HepG2 (cell line): Measurements from ENCODE around the gene TUBB3. TPM values are rescaled to one million over a fixed set of nuclear protein-coding genes. Genes with fewer than 3 reads are reported as not detected.
A peak's percentile ranks its signal among the peaks of the same experiment; 100 is the strongest.

Experiments used
- ARID3A ChIP-seq: IDR thresholded peaks from 2 replicates; pipeline ENCODE4 v1.6.1; 2012; ENCODE audit warnings: low read depth, low read length, improper control_type of control experiment
- FOXK2 ChIP-seq: fragments of 450-650 bp; IDR thresholded peaks from 2 replicates; pipeline ENCODE4 v1.6.1; 2016
- HNF4G ChIP-seq, 2 experiments: sonication (generic) in 1 of 2; formaldehyde crosslinking in 1 of 2; IDR thresholded peaks; 2 replicates each; pipeline versions ENCODE4 v1.4.0 to v1.6.1; 2011 to 2020; ENCODE audit warnings: borderline replicate concordance in 2 of 2, low read depth in 2 of 2, mild to moderate bottlenecking in 2 of 2, low read length in 1 of 2, missing genetic modification reagents in 1 of 2, moderate library complexity in 1 of 2
- HOMEZ ChIP-seq: IDR thresholded peaks from 2 replicates; pipeline ENCODE4 v1.6.1; 2016; ENCODE audit warnings: low read depth
- HOXA5 ChIP-seq: sonication (generic); formaldehyde crosslinking; IDR thresholded peaks from 2 replicates; pipeline ENCODE4 v1.4.0; 2020; ENCODE audit warnings: missing genetic modification reagents
- MED8 ChIP-seq: sonication (generic); formaldehyde crosslinking; IDR thresholded peaks from 2 replicates; pipeline ENCODE4 v1.8.1; 2023; ENCODE audit warnings: mild to moderate bottlenecking, missing genetic modification reagents; ENCODE audit not compliant: insufficient replicate concordance
- MLX ChIP-seq: IDR thresholded peaks from 2 replicates; pipeline ENCODE4 v1.6.1; 2016
- MXD4 ChIP-seq: IDR thresholded peaks from 2 replicates; pipeline ENCODE4 v1.6.1; 2016; ENCODE audit warnings: mild to moderate bottlenecking, missing biosample characterization, missing genetic modification reagents
- NFE2L2 ChIP-seq: fragments of 150-350 bp; IDR thresholded peaks from 2 replicates; pipeline ENCODE4 v1.6.1; 2014; ENCODE audit warnings: low read length
- POLR2AphosphoS5 ChIP-seq: IDR thresholded peaks from 2 replicates; pipeline ENCODE4 v1.6.1; 2012; ENCODE audit warnings: low read depth, low read length
- RAD21 ChIP-seq: fragments of 450-650 bp; formaldehyde crosslinking; IDR thresholded peaks from 2 replicates; pipeline ENCODE4 v1.5.0; 2020; ENCODE audit warnings: mild to moderate bottlenecking
- REL ChIP-seq: sonication (generic); formaldehyde crosslinking; conservative IDR thresholded peaks from 2 replicates; pipeline ENCODE4 v1.8.0; 2022; ENCODE audit warnings: mild to moderate bottlenecking, missing genetic modification reagents, moderate library complexity
- RFX1 ChIP-seq: fragments of 450-650 bp; IDR thresholded peaks from 2 replicates; pipeline ENCODE4 v1.6.1; 2017
- SPEN ChIP-seq: sonication (generic); formaldehyde crosslinking; IDR thresholded peaks from 2 replicates; pipeline ENCODE4 v1.5.1; 2020; ENCODE audit warnings: low read depth, mild to moderate bottlenecking, missing genetic modification reagents
- TOE1 ChIP-seq: sonication (generic); formaldehyde crosslinking; IDR thresholded peaks from 2 replicates; pipeline ENCODE4 v1.4.0; 2020; ENCODE audit warnings: mild to moderate bottlenecking, missing genetic modification reagents
- ZBTB37 ChIP-seq: sonication (generic); formaldehyde crosslinking; IDR thresholded peaks from 2 replicates; pipeline ENCODE4 v1.4.0; 2020; ENCODE audit warnings: mild to moderate bottlenecking, missing genetic modification reagents
- ZEB1 ChIP-seq: IDR thresholded peaks from 2 replicates; pipeline ENCODE4 v1.6.1; 2012; ENCODE audit warnings: mild to moderate bottlenecking, low read depth, inconsistent platforms; ENCODE audit not compliant: insufficient replicate concordance
- ZMYM2 ChIP-seq: sonication (generic); formaldehyde crosslinking; IDR thresholded peaks from 2 replicates; pipeline ENCODE4 v1.8.0; 2022; ENCODE audit warnings: mild to moderate bottlenecking, missing genetic modification reagents
- ZNF10 ChIP-seq: sonication (generic); formaldehyde crosslinking; IDR thresholded peaks from 2 replicates; pipeline ENCODE4 v1.4.0; 2020; ENCODE audit warnings: mild to moderate bottlenecking, low read depth, missing genetic modification reagents, borderline replicate concordance
- ZNF224 ChIP-seq: sonication (generic); formaldehyde crosslinking; IDR thresholded peaks from 2 replicates; pipeline ENCODE4 v1.5.0; 2020; ENCODE audit warnings: mild to moderate bottlenecking, missing genetic modification reagents
- ZNF264 ChIP-seq: sonication (generic); formaldehyde crosslinking; IDR thresholded peaks from 2 replicates; pipeline ENCODE4 v1.4.0; 2020; ENCODE audit warnings: missing genetic modification reagents
- ZNF292 ChIP-seq: sonication (generic); formaldehyde crosslinking; IDR thresholded peaks from 2 replicates; pipeline ENCODE4 v1.8.1; 2022; ENCODE audit warnings: mild to moderate bottlenecking, low read depth, missing genetic modification reagents, borderline replicate concordance
- ZNF367 ChIP-seq: sonication (generic); formaldehyde crosslinking; IDR thresholded peaks from 2 replicates; pipeline ENCODE4 v1.4.0; 2020; ENCODE audit warnings: missing genetic modification reagents, borderline replicate concordance
- ZNF605 ChIP-seq: sonication (generic); formaldehyde crosslinking; IDR thresholded peaks from 2 replicates; pipeline ENCODE4 v1.8.0; 2022; ENCODE audit warnings: mild to moderate bottlenecking, missing genetic modification reagents
- ZNF879 ChIP-seq: sonication (generic); formaldehyde crosslinking; IDR thresholded peaks from 2 replicates; pipeline ENCODE4 v1.8.1; 2023; ENCODE audit warnings: missing genetic modification reagents
- polyA plus RNA-seq, 8 experiments: library from polyadenylated mRNA; depleted of rRNA in 3 of 8; stranded (reverse) in 7 of 8; unstranded in 1 of 8; fragments of >200 nt; fragmentation: Illumina TruSeq in 4 of 8; extraction: Trizol in 4 of 8; gene quantifications; 2 replicates each; pipeline versions ENCODE4 v1.2.1 to v1.2.3, GENCODE V29; 2011 to 2016; ENCODE audit warnings: low read depth in 4 of 8, missing spikeins in 1 of 8, mixed read lengths in 1 of 8; ENCODE audit not compliant: insufficient read depth in 1 of 8
- total RNA-seq, 5 experiments: library from RNA; depleted of rRNA; stranded (reverse); fragments of >200 nt; fragmentation: Illumina TruSeq; extraction: Trizol; gene quantifications; 2 replicates each; pipeline ENCODE4 v1.2.3, GENCODE V29; 2016; ENCODE audit warnings: low read depth in 1 of 5

The TUBB3 gene
- total and polyA plus RNA-seq, 2 of the 13 experiments (the other 11 are each of a cell fraction or from before 2014, with no cell fraction given), result 110 to 185 TPM

GRCh38 chr16:89915303-89916232, 7.6 kb upstream of the TUBB3 start (continued):
- peak; percentile 84 for TF ChIP-seq MED8
- no peak; the same call in 1 of the 2 replicates for TF ChIP-seq ZNF367 (CRISPR knock-in tag)
- TF ChIP-seq ZNF10 (CRISPR knock-in tag), result no peak
- TF ChIP-seq ZNF879 (CRISPR knock-in tag), result no peak
- no peak for TF ChIP-seq FOXK2
- TF ChIP-seq POLR2AphosphoS5, result no peak; the same call in 1 of the 2 replicates
- no peak for TF ChIP-seq ZEB1
- peak; percentile 76; the same call in 1 of the 2 replicates for TF ChIP-seq HOXA5 (CRISPR knock-in tag)
- peak; percentile 48; the same call in 1 of the 2 replicates for TF ChIP-seq MLX (CRISPR knock-in tag)
- TF ChIP-seq ZNF605 (CRISPR knock-in tag), result peak; percentile 89
- peak; percentile 39; the same call in 1 of the 2 replicates for TF ChIP-seq RAD21
- peak; percentile 74 for TF ChIP-seq HNF4G (IDR thresholded peaks at IDR 0.05; ENCODE audit: borderline replicate concordance, low read depth, low read length)
- TF ChIP-seq HNF4G (CRISPR knock-in tag; IDR thresholded peaks at IDR 0.05; ENCODE audit: borderline replicate concordance, low read depth), result peak; percentile 95
- TF ChIP-seq HOMEZ (CRISPR knock-in tag), result peak; percentile 20; the same call in 1 of the 2 replicates
- no peak; the same call in 1 of the 2 replicates for TF ChIP-seq TOE1 (CRISPR knock-in tag)
- no peak for TF ChIP-seq ARID3A
- TF ChIP-seq MXD4, result peak; percentile 41; the same call in 1 of the 2 replicates
- peak; percentile 94 for TF ChIP-seq ZNF264
- no peak for TF ChIP-seq NFE2L2
- peak; percentile 96 for TF ChIP-seq ZMYM2
- no peak for TF ChIP-seq RFX1
- TF ChIP-seq ZBTB37, result peak; percentile 87
- TF ChIP-seq SPEN, result peak; percentile 88
- TF ChIP-seq ZNF224 (CRISPR knock-in tag), result peak; percentile 81; the same call in 1 of the 2 replicates
- peak; percentile 99 for TF ChIP-seq ZNF292 (CRISPR knock-in tag)
- TF ChIP-seq REL (CRISPR knock-in tag), result peak; percentile 64; the same call in 1 of the 2 replicates
